Stimulated activated CD4-positive, alpha-beta T cell treated with anti-CD3 and anti-CD28 coated beads, Interleukin-2, amount 100 ng/mL, for 4 hours (primary cell): ENCODE data around the gene KRT15.

Experiments used
- DNase-seq: peaks from one replicate; pipeline ENCODE4 v3.0.0-alpha.2; 2020; ENCODE audit warnings: low read depth

KRT15 gene

DNA sequence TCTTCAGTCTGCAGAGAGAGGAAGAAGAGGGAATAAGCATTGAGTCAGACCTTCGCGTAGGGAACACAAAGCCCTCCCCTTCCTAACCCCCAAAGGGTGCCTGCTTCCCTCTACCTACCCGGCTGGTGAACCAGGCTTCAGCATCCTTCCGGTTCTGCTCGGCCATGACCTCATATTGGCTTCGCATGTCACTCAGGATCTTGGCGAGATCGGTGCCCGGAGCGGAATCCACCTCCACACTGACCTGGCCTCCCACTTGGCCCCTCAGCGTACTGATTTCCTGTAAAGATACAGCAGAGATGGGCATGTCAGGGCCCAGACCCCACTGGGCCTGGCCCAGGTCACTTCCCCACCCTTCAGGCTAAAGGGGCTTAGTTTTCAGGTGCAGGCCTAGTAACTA, 5.6 kb upstream of the KRT15 start:
- no peak for DNase-seq

DNA sequence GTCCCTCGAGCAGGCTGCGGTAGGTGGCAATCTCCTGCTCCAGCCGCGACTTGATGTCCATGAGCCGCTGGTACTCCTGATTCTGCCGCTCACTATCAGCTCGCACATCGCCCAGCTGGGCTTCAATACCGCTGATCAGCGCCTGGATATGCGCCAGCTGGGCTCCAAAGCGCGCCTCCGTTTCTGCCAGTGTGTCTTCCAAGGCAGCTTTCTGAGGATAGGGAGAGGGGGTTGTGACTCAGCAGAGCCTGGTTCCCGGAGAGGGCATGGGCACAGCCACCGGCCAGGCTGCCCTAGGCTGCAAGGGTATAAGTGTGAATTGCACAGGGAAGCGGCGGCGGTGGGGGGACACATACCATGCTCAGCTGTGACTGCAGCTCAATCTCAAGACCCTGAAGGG, 5.1 kb upstream of the KRT15 start:
- no peak for DNase-seq

DNA sequence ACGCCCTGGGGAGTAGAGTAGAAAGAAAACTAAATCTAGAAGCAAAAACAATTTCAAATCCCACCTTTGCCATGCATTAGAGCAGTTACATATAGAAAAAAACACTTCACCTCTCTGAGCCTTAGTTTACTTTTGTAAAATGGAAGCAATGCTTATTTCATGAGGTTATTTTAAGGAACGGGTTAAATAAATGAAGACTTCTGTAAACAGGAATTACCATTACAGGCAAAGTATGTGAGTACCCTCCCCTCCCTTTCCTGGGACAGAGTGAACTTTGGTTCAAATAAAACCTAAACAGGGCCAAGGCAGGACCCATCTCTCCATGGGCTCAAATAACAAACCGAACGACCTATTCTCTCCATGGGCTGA, 4.5 kb upstream of the KRT15 start:
- DNase-seq, result no peak

DNA sequence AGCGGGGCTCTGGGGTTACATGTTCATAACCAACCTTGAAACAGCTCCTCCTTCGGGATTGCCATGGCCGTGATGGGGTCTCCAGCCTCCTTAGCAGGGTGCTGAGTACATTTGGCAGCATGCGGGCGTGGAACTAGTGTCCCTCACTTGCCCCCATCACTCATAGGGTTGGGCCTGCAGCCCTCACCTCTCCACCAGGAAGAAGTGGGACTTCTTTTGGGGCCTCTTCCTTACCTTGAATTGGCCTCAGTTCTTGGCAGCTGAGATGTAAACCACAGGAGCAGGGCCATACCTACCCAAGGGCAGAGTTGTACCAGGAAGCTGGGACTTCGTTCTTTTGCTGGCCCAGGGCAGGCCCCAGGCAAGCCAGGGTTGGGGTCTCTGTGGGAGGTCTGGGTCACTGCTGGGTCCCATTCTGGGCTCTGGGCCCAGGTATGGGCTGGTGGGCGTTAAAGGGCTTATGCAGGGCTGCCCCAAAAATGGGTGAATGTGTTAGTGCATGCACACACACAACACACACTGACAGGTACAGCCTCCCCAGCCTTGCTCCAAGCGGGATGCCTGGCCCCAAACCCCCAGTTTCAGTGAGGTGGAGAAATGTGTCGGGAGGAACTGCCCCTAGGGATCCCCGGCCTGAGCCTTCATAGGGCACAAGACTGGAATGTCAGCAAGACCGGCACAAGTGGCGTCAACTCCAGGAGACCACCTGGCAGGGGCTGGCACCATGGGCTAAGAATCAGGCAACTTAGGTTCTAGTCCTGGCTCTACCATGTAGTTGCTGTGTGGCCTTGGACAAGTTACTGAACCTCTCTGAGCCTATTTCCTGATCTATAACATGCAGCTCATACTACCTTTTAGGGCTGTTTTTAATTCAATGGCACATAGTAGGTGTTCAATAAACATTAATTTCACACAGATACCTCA, 3.9 kb upstream of the KRT15 start:
- DNase-seq, result no peak

DNA sequence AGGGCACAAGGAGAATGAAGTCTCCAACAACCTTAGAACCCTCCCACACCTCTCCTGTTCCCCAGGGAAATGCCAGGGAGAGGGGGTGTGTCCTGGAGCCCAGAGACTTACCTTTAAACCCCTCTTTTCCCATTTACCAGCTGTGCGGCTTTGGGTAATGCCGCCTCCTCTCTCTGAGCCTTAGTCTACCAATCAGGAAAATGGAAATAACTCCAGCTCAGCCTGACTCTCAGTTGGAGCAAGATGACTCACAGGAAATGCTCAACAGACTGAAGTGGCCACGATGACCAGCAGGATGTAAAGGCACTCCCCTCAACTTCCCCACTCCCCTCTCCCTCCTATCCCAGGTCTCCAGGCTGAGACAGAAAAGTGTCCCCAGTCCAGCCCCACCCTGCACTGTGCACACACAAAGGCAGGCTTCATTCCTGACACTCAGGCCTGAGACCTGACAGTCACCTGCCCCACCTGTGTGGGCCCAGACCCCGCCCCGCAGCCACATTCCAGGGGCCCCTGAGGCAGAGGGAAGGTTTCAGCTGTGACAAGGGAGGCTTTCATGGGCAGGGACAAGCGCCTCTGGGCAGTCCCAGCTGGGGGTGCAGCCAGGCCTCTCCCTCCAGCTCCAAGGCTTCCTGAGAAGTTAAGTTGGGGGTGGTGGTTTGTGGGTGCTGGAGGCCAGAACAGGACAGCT, 3.0 kb upstream of the KRT15 start:
- DNase-seq, result no peak

DNA sequence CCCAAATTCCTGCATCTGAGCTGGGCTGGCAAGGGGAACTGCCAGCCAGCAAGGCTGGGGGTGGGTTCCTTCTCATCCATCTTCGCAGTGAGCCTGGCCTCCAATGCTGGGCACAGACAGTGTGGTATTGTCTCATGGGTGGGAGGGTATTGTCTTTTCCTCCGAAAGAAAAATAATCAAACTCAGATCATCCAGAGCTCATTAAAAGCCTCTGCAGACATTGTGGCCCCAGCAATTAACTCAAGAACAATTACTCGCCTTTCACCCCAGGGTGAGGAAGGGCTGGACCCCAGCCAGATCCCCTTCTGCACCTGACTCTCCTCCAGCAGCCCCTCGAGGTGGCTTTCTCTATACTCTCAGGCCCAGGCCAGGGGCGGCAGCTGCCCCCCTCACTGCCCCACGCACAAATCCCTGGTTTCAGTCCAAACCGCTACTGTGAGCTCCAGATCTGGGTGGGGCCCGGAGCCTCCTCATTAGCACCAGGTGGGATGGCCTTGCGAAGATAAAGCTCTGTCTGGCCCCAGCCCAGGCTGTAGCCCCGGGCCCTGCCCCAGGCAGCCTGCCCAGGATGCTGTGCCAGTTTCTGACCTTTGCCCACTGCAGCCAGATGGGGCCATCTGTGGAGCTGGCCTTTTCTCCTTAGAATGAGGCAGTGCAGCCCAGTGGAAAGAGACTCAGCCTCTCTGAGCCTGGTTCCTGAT, 2.3 kb upstream of the KRT15 start:
- no peak for DNase-seq

DNA sequence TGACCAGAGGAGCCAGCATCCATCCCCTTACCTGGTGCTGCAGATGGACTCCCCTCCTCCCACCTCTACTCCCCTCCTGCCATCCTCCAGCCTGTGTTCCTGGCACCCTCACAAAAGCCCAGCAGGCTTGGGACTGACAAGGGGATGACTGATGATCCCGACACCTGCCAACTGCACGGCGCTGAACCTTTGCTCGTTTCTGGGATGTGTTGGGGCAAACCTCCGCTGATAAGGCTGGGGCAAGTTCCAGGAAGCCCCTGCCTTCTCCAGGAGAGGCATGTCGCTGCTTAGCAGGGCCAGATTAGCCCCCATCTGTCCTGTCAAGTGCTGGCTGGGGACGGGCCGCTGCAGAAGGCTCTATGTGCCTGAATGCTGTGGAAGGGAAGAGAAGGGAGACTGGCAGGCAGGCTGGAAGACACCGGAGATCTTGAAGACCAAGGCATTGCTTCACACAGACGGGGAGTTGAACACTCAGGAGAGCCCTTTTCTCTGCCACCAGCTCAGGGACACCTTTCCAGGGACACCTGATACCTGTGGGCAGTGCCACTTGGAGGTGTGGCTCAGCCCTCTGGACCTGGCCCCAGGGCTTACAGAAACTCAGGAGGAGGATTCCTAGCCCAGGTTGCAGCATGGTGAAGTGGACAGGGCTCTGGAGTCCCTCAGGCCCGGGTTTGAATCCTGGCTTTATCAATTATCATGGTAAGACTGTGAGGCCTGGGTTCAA, 973 bp upstream of the KRT15 start:
- DNase-seq, result no peak

DNA sequence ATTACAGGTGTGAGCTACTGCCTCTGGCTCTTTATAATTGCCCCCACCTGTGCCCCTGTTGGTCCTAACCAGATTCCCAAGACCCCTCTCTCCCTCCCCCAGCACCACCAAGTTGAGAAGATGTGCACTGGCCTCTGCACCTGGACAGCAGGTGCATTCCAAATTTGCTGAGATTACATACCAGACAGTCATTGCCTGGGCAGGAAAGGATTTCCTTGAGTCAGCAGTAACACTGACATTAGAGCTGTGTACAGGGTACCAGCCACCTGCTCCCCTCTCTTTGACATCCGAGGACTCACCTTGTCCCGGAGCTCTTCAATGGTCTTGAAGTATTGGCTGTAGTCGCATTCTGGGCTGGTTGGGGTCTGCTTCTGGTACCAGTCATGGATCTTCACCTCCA, 659 bp downstream of the KRT15 start:
- DNase-seq, result no peak

DNA sequence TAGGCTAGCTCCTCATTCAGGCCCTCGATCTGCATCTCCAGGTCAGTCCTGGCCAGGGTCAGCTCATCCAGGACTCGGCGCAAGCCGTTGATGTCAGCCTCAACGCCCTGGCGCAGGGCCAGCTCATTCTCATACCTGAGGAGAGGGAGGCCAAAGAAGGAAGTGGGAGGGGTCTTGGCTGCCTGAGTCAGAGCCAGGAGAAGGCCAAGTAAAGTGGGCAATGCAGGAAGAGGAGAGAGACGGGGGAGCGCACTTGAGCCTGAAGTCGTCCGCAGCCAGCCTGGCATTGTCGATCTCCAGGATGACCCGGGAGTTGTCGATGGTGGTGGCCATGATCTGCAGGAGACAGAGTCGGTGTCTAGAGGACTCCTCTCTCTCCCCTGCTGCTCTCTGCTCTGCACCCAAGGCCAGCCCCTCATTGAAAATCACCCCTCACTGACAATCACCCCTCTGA, 1.8 kb downstream of the KRT15 start:
- no peak for DNase-seq

DNA sequence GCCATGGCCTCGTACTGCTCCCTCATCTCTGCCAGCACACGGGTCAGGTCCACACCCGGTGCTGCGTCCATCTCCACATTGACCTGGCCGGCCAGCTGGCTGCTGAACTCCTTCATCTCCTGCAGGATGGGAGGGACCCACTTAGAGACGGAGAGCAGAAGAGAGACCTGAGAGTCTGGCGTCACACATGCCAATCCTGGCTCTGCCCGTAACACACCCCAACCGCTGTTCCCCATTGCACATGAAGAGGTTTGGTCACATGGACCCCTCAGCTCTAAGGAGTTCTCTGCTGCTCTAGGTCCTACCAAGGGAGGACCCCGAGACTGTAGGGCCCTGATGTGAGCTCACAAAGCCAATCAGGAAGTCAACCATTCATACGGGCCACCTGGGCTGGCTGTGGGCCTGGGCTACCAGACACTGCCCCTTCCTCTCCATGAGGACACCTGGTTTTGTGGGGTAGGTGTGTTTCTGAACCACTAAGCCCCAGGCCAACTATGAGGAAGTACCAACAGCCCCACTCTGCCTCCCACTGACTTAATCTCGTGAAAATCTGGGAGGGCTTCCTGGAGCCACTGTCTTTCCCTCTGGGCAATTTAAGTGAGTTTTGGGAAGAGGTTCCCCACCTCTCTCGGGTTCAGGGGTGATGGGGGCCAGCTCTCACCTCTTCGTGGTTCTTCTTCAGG, 2.4 kb downstream of the KRT15 start:
- no peak for DNase-seq

DNA sequence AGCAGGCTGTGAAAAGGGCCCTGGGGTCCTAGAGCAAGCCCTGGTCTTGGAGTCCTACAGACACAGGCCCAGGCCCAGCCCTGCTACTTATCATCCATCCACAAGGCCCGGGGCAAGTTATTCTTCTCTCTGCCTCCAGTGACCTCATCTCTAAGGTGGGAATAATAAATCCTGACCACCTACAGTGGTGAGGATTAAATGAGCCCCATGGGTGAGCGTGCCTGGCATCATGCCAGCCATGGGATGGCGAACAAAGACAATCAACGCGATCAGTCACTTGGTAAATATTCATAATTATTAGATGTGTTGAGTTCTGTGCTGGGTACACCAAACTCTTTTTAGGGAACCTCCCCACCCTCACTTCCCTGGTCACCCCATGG, 5.5 kb downstream of the KRT15 start:
- no peak for DNase-seq

DNA sequence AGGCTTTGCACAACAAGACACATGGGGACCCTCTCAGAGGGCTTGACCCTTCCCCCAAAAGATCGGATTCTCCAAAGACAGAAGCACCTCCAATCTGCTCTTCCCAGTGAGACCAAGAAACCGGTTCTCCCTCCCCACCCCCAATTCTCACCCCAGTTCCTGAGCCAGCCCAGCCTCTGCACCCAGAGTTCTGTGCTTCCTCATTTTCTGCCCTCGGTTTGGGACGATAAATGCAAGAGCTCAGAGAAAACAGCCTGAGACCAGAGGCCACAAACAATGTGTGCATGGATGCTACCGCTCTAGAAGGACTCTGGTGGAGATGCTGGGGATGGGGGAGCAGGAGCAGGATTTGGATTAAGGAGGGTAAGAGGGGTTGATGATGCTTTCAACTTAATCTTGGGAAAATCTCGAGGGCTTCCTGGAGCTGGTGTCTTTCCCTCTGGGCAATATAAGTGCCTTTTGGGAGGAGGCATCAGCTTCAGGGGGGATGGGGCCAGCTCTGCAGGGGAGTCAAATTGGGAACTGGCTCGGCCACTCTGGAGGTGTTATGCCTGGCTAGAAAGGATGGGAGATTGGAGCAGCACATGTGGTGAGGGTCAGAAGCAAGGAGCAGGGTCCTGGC, 6.0 kb downstream of the KRT15 start:
- no peak for DNase-seq

DNA sequence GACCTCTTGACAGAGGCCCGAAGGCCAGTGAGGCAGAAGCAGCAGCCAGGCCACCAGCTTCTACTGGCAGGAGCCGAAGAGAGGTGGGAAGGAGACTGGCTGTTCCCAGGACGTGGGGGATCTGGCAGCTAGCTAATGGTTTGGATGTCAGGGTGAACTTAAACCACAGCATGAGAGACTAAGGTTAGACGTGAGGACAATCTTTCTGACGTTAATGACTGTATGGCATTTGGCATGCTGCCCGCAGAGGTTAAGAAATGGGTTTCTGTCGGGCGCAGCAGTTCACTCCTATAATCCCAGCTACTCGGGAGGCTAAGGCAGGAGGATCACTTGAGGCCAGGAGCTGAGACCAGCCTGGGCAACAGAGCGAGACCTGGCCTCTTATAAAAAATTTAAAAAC, 7.0 kb downstream of the KRT15 start:
- no peak for DNase-seq

DNA sequence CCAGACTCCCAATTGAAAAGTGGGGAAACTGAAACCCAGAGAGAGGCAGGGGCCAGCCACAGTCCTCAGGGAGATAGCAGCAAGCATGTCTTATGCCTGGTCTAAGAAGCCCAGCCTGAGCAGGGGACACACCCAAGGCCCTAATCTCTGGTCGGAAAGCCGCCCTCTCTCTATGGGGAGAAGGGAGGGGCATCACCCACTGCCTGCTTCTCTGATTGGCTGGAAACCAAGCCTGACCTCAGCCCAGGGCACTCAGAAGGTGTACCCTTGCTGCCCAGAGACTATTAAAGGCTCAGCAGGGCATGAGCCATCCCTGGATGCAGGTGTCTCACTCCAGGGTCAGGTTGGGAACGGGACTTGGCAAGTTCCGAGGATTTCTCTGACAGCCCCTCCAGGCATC, 7.6 kb downstream of the KRT15 start:
- DNase-seq, result no peak

DNA sequence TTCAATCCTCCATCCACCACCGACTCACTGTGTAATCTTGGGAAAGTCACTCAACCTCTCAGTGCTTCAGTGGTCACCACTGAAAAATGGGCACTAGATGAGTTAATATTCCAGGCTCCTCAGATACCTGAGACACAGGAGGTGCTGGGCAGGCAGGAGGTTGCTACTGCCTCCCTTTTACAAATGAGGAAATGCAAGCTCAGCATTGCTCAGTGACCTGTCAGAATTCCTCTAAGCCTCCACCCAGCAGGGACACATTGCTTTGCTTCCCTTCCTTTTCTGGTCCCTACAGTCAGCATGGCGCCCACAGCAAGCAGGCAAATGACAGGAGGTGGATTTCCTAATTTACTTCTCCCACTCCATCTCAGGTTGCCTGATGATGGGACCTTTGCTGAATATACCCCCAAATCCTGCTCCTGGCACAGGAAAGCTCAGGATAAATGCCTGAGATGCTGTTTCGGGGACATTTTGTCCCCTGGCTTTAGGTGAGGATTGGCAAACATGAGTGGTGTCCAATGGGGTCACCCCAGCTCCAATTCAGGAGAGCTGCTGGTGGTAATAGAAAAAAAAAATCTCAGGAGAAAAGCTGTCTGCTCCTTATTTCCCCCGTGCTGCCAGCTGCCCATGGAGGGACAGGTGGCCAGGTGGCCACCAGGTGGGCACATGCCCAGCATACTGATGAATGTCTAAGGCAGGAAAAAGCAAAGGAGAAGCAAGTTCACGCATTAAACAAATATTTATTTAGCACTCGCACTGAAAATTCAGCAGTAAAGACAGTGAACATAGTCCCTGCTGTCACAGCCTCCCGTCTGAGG, 8.2 kb downstream of the KRT15 start:
- DNase-seq, result no peak

DNA sequence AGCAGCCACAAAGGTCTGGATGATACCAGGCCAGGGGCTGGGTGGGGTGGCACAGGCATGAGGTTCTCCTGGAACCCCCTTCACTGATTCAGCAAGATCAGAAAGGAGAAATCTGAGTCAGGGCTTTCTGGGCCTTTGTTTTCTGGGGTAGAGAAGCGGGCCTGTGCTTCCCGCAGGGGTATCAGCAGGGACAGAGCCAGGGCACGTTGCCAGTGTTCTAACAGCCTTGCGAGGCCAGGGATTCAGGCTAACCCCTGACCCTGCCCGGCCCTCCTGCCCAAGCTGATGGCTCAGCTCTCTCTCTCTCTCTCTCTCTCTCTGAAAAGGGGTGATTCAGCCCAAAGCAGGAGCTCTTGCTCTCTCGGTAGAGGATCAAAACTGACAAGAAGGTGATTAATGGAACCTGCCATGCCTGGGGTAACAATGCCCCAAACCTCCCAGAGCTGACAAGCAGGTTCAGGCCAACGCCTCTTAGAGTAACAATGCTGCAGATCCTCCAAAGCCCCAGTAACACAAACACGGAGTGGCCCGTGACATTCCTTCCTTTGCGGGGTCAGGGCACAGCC, 11.3 kb downstream of the KRT15 start:
- no peak for DNase-seq

DNA sequence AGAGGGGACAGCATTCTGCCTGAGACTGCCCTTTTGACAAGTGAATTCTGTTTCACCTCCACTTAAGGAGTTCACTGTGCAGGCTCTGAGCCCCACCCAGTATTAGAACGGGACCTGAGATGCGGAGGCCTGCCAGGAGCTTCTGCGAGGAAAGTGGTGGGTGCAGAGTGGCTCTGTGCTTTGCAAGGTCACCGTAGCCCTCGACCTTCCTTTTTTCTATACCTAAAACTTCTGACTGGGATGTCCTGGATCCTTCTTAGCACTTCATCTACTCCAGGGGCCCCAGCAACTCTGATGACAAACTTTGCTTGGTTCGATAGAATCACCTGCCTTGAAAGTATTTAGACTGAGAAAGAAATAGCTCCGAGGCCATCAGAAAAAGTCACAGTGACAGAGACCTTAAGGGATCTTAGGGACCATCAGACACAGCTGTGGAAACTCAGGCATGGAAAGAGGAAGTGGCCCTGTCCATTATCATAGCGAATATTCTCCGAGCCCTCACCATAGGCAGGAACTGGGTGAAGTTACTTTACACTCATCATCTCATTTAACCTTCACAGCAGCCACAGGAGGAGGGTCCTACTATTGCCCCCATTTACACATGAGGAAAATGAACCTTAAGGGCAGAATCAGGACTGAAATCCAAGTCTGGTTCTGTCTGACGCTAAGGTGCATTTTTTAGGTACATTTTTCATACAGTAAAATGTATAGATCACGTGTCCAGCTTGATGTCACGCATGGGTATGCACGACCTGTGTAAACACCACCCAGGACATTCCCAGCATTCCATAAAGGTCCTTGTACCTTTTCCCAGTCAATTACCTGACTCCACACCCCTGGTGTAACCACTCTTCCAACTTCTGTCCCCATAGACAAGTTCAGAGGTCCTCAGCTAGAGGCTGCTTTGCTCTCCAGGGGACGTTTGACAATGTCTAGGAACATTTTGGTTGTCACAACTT, 12.6 kb downstream of the KRT15 start:
- no peak for DNase-seq

DNA sequence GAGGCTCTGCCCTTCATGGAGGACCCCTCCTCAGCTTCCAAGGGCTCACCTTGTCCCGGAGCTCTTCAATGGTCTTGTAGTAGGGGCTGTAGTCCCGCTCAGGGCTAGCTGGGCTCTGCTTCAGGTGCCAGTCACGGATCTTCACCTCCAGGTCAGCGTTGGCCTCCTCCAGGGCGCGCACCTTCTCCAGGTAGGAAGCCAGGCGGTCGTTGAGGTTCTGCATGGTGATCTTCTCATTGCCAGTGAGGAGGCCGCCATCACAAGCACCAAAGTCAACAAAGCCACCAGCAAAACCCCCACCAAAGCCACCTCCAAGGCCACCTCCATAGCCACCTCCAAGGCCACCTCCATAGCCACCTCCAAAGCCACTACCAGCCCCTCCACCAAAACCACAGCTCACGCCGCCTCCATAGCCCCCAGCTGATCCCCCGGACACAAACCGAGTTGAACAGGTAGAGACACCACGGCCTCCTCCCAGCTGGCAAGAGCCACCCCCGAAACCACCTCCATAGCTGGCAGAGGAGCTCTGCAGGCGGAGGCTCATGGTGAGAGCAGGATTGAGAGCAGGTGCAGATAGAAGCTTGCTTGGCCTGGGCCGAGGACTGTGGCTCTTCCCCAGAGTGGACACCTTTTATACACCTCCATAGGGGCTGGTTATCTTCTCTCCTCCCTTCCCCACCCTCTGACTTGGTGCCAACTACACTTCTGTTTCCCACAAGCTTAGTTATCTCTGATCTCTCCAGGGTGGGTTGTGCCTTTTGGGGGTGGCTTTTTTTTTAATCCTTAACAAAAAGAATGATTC, 13.5 kb downstream of the KRT15 start, which contains the start of gene KRT13:
TSS of gene KRT13 (minus strand) at position 606 of the 802 bp plus-strand sequence. CDS start at position 544, 62 bp downstream.
- DNase-seq, result no peak
